ENCODE results near the gene MSX1. TPM values are rescaled to one million over a fixed set of nuclear protein-coding genes. Genes with fewer than 3 reads are reported as not detected.

MSX1 gene
- total RNA-seq, 1 experiment from 2014 or later: not detected

DNA sequence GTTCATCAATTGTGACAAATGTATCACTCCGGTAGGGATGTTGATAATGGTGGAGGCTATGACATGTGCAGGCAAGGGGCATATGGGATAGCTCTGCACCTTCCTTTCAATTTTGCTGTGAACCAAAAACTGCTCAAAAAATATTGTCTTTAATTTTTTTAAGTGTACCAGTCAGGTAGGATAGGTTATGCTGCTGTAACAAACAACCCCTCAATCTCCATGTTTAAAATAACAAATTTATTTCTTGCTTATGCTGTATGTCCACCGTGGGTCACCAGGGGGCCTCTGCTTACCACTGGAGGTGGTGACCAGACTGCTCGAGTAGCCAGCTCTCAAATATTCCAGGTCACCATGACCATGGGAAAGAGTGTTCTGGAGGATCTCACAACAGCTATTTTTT, 23.4 kb upstream of the MSX1 start:
- H4K8ac ChIP-seq (replicated peaks; ENCODE audit: insufficient read length, low read depth, low read length): no peak overlapping the region
- no peak overlapping the region for H3K9ac ChIP-seq (ENCODE audit: extremely low read depth, insufficient read length, low read length)
- H3K4me1 ChIP-seq (ENCODE audit: insufficient read depth, low read length): no peaks in the 10 kb centered on the region
- TF ChIP-seq, protein P1, sequence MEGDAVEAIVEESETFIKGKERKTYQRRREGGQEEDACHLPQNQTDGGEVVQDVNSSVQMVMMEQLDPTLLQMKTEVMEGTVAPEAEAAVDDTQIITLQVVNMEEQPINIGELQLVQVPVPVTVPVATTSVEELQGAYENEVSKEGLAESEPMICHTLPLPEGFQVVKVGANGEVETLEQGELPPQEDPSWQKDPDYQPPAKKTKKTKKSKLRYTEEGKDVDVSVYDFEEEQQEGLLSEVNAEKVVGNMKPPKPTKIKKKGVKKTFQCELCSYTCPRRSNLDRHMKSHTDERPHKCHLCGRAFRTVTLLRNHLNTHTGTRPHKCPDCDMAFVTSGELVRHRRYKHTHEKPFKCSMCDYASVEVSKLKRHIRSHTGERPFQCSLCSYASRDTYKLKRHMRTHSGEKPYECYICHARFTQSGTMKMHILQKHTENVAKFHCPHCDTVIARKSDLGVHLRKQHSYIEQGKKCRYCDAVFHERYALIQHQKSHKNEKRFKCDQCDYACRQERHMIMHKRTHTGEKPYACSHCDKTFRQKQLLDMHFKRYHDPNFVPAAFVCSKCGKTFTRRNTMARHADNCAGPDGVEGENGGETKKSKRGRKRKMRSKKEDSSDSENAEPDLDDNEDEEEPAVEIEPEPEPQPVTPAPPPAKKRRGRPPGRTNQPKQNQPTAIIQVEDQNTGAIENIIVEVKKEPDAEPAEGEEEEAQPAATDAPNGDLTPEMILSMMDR (conservative IDR thresholded peaks at IDR 0.05): no peak
- peaks cover 0 to 18% of the 10 kb centered on the region in 2 experiments; a peak in 3 of 4 replicates for H3K4me1 Mint-ChIP-seq
- H3T11ph ChIP-seq (ENCODE audit: low read length): no peak overlapping the region
- H3K79me2 ChIP-seq (ENCODE audit: insufficient read depth, low read length): no peaks in the 10 kb centered on the region
- no peak overlapping the region for H4K91ac ChIP-seq (ENCODE audit: insufficient read length, low read depth, low read length)
- H4K5ac ChIP-seq (ENCODE audit: insufficient read length, low read depth, low read length): no peak overlapping the region
- no peak overlapping the region for H2AK5ac ChIP-seq (ENCODE audit: insufficient read length, low read length)
- no peak overlapping the region for H2BK120ac ChIP-seq (ENCODE audit: low read depth, low read length, poor library complexity, severe bottlenecking)
- H3K23ac ChIP-seq (ENCODE audit: insufficient read length, low read depth, low read length): no peak overlapping the region
- H3K27ac Mint-ChIP-seq: no peak overlapping the region
- H2BK5ac ChIP-seq (ENCODE audit: insufficient read length, low read length): no peak overlapping the region
- no peaks in the 10 kb centered on the region; the same call in 1 of the 2 replicates for H3K27me3 ChIP-seq (ENCODE audit: insufficient read depth, low read length)
- H3K4me3 Mint-ChIP-seq: no peak overlapping the region
- H3K79me1 ChIP-seq (ENCODE audit: insufficient read depth, low read depth, low read length, poor library complexity, severe bottlenecking): no peaks in the 10 kb centered on the region
- no peak for DNase-seq
- no peak overlapping the region for H3K18ac ChIP-seq (ENCODE audit: insufficient read length, low read depth, low read length)
- no peaks in the 10 kb centered on the region for H3K23me2 ChIP-seq (ENCODE audit: insufficient read length, low read depth, low read length, poor library complexity, severe bottlenecking)
- H3K14ac ChIP-seq (ENCODE audit: insufficient read depth, low read length): no peak overlapping the region
- no peaks in the 10 kb centered on the region for H3K9me3 ChIP-seq (ENCODE audit: control insufficient read depth, low read depth, low read length)
- no peak overlapping the region for H2BK15ac ChIP-seq (ENCODE audit: low read depth, low read length)
- whole genome bisulfite sequencing (ENCODE audit: extremely low coverage, insufficient read length, low lambda C conversion rate): no CpG with 5 or more reads among the region's 3 CpGs
- H3K4me2 ChIP-seq (ENCODE audit: insufficient read depth, insufficient read length, low read length): no peak overlapping the region
- H2AFZ ChIP-seq (ENCODE audit: low read length): no peak overlapping the region
- H3K9me3 Mint-ChIP-seq: peaks cover 5 to 8% of the 10 kb centered on the region in 2 experiments; a peak in 3 of 5 replicates
- no peak overlapping the region for H3K27ac ChIP-seq (ENCODE audit: insufficient read length, low read depth, low read length)
- H3K36me3 Mint-ChIP-seq (ENCODE audit: insufficient read depth in 1 of 3, low read depth in 3 of 3): peaks cover 0 to 4% (median 0%) of the 10 kb centered on the region in 3 experiments; a peak in 1 of 7 replicates
- no peak overlapping the region for H3K4ac ChIP-seq (ENCODE audit: low read depth, low read length)
- H3K56ac ChIP-seq (ENCODE audit: insufficient read length, low read depth, low read length): no peak overlapping the region
- no peak overlapping the region for H2BK20ac ChIP-seq (ENCODE audit: low read depth, low read length, poor library complexity, severe bottlenecking)
- H4K20me1 ChIP-seq (ENCODE audit: control insufficient read depth, insufficient read depth, insufficient read length): peaks cover 2% of the 10 kb centered on the region
- no peak overlapping the region for H2BK12ac ChIP-seq (ENCODE audit: insufficient read length, low read depth, low read length)
- peaks cover 87% of the 10 kb centered on the region for H3K27me3 Mint-ChIP-seq (ENCODE audit: low read depth)

Measured in H9 (cell line).